HG02798 (cell line): ENCODE measurements around the gene DDX42.
"Not testable (repeated sequence)": the region's sequence is repeated elsewhere in the genome, so short reads cannot be mapped to it uniquely, and the experiment has no call there.

Source experiments
- ATAC-seq: cut with Tn5 transposase; IDR thresholded peaks from one replicate; pipeline ENCODE4 v1.9.1; 2021; ENCODE audit warnings: mild to moderate bottlenecking; ENCODE audit not compliant: unreplicated experiment, poor library complexity

DDX42 gene

GRCh38 chr17:63834431-63835166, 60.6 kb downstream of the DDX42 start:
- ATAC-seq: peak; percentile 75

GRCh38 chr17:63835167-63835720, 61.3 kb downstream of the DDX42 start:
- no peak for ATAC-seq

- ATAC-seq: no peak
Observed at GRCh38 chr17:63836811-63837210, 62.8 kb downstream of the DDX42 start.

GRCh38 chr17:63837480-63837879, 63.5 kb downstream of the DDX42 start:
- ATAC-seq: no peak

- ATAC-seq: no peak
Observed at GRCh38 chr17:63837962-63838600, 64.1 kb downstream of the DDX42 start.

- ATAC-seq: no peak
Observed at GRCh38 chr17:63838631-63839171, 64.7 kb downstream of the DDX42 start.

GRCh38 chr17:63840591-63841349, 66.8 kb downstream of the DDX42 start:
- no peak for ATAC-seq

- no peak for ATAC-seq
Observed at GRCh38 chr17:63841350-63842172, 67.6 kb downstream of the DDX42 start.

- peak; percentile 37 for ATAC-seq
Observed at GRCh38 chr17:63842173-63842539, 68.2 kb downstream of the DDX42 start.

GRCh38 chr17:63842540-63843386, 68.8 kb downstream of the DDX42 start, which contains the start of gene SMARCD2:
Gene SMARCD2, minus strand, starts transcription at chr17:63842685. Its CDS starts 11 bp downstream, at chr17:63842674.
- ATAC-seq: peak; percentile 81

GRCh38 chr17:63843387-63843888, 69.5 kb downstream of the DDX42 start:
- not testable (repeated sequence) for ATAC-seq

- no peak for ATAC-seq
Observed at GRCh38 chr17:63843910-63844677, 70.1 kb downstream of the DDX42 start.

- no peak for ATAC-seq
Observed at GRCh38 chr17:63845509-63845908, 71.5 kb downstream of the DDX42 start.

GRCh38 chr17:63847525-63848249, 73.7 kb downstream of the DDX42 start:
- no peak for ATAC-seq

GRCh38 chr17:63848834-63849689, 75.1 kb downstream of the DDX42 start:
- peak; percentile 78 for ATAC-seq

GRCh38 chr17:63850401-63850800, 76.4 kb downstream of the DDX42 start:
- no peak for ATAC-seq
